GM12864 (cell line): ENCODE data around the gene FRMD8.
A peak's percentile ranks its signal among the peaks of the same experiment; 100 is the strongest.

ENCODE experiments used
- DNase-seq: peaks from one replicate; pipeline ENCODE4 v3.0.0-alpha.2; 2011; ENCODE audit warnings: low read depth
- H3K4me3 ChIP-seq: 2 replicates; pipeline ENCODE4 v1.5.1; 2011; ENCODE audit warnings: mild to moderate bottlenecking, low read depth, low read length, control low read depth
- TF ChIP-seq, protein P1 (sequence below): IDR thresholded peaks from 2 replicates; pipeline ENCODE4 v1.5.1; 2011; ENCODE audit warnings: low read depth, mild to moderate bottlenecking, moderate library complexity, low read length, control low read depth, inconsistent platforms; ENCODE audit errors: missing control alignments

FRMD8 gene

GRCh38 chr11:65437436-65438227 is 51.2 kb downstream of the FRMD8 start:
- TF ChIP-seq, protein P1, sequence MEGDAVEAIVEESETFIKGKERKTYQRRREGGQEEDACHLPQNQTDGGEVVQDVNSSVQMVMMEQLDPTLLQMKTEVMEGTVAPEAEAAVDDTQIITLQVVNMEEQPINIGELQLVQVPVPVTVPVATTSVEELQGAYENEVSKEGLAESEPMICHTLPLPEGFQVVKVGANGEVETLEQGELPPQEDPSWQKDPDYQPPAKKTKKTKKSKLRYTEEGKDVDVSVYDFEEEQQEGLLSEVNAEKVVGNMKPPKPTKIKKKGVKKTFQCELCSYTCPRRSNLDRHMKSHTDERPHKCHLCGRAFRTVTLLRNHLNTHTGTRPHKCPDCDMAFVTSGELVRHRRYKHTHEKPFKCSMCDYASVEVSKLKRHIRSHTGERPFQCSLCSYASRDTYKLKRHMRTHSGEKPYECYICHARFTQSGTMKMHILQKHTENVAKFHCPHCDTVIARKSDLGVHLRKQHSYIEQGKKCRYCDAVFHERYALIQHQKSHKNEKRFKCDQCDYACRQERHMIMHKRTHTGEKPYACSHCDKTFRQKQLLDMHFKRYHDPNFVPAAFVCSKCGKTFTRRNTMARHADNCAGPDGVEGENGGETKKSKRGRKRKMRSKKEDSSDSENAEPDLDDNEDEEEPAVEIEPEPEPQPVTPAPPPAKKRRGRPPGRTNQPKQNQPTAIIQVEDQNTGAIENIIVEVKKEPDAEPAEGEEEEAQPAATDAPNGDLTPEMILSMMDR, result no peak
- no peak for DNase-seq
- H3K4me3 ChIP-seq, result no peak overlapping the region

- TF ChIP-seq, protein P1, result no peak
- no peak overlapping the region for H3K4me3 ChIP-seq
- DNase-seq, result no peak
Measured at GRCh38 chr11:65438257-65439151, 52.1 kb downstream of the FRMD8 start.

DNA sequence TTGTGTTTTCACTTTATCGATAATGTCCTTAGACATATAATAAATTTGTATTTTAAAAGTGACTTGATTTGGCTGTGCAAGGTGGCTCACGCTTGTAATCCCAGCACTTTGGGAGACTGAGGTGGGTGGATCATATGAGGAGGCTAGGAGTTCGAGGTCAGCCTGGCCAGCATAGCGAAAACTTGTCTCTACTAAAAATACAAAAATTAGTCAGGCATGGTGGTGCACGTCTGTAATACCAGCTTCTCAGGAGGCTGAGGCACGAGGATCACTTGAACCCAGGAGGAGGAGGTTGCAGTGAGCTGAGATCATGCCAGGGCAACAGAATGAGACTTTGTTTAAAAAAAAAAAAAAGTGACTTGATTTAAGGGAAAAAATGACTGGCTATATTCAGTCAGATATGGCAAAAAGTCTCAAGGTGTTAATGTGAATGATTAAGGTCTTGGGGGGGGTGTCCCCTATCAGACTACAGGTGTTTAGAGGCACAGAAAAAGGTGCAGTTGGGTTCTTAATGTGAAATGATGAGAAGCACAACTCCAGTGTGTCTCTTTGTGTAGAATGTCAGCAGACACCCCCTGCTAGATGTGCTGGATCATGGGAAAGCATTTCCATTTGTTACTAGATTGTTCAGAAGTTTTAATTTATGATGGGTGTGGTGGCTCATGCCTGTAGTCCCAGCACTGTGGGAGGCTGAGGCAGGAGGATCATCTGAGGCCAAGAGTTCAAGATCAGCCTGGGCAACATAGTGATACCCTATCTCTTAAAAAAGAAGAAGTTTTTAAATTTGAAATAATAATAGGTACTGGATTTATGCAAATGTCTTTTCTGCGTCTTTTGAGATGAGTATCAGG is 53.1 kb downstream of the FRMD8 start:
- DNase-seq, result no peak
- no peak overlapping the region for H3K4me3 ChIP-seq
- TF ChIP-seq, protein P1, result no peak

DNA sequence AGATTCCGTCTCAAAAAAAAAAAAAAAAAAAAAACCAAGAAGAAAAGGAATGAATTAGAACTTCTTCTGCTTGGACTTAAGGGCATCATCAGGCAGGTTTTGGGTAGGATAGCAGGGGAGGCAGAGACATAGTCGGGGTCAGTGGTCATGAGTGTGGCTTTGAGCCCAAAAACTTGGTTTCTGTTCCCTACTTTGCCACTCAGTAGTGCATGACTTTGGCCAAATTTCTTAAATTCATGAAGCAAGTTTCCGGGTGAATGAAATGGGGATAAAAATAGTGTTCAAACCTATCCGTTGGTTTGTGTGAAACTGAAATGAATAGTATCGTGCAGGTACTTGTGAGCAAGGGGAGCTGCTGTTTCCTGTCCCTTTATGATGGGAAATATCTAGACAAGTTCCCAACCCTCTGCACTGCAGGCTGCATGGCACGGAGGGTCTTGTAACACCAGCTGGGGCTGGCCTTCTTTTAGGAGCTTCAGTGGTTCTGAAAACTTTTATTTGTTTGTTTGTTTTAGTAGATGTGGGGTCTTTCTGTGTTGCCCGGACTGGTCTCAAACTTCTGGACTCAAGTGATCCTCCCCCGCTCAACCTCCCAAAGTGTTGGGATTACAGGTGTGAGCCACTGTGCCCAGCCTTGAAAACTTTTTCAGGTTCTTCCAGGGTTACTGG is 54.5 kb downstream of the FRMD8 start:
- no peak overlapping the region; the same call in 1 of the 2 replicates for H3K4me3 ChIP-seq
- TF ChIP-seq, protein P1, result no peak
- DNase-seq, result peak; percentile 92

- DNase-seq, result no peak
- TF ChIP-seq, protein P1, result no peak
- no peak overlapping the region for H3K4me3 ChIP-seq
Measured at GRCh38 chr11:65442842-65443331, 56.5 kb downstream of the FRMD8 start.
